ENCODE data around the gene PITHD1. TPM values are rescaled to one million over a fixed set of nuclear protein-coding genes. Genes with fewer than 3 reads are reported as not detected.

The PITHD1 gene
- total and polyA plus RNA-seq, 2 of the 8 experiments (the other 6 are each of a cell fraction or from before 2014, with no cell fraction given), result 67.4 to 68.8 TPM

- TF ChIP-seq KDM1A (IDR thresholded peaks at IDR 0.05; ENCODE audit: borderline replicate concordance, low read length) (no peak), RNF2 (IDR thresholded peaks at IDR 0.05; ENCODE audit: borderline replicate concordance, low read depth, low read length, missing control alignments, poor library complexity, severe bottlenecking) (no peak), BCL11A (IDR thresholded peaks at IDR 0.05; ENCODE audit: low read depth in 2 of 2, low read length in 2 of 2) (no peak)
These were observed 29.2 kb downstream of the PITHD1 start (continued) for GRCh38 chr1:23807453-23807852.
